ENCODE data around the gene NHLRC4. TPM values are rescaled to one million over a fixed set of nuclear protein-coding genes. Genes with fewer than 3 reads are reported as not detected.

Gene NHLRC4
- total and polyA plus RNA-seq, 2 of the 4 experiments (the other 2 are of a cell fraction): 0.72 to 0.84 TPM

DNA sequence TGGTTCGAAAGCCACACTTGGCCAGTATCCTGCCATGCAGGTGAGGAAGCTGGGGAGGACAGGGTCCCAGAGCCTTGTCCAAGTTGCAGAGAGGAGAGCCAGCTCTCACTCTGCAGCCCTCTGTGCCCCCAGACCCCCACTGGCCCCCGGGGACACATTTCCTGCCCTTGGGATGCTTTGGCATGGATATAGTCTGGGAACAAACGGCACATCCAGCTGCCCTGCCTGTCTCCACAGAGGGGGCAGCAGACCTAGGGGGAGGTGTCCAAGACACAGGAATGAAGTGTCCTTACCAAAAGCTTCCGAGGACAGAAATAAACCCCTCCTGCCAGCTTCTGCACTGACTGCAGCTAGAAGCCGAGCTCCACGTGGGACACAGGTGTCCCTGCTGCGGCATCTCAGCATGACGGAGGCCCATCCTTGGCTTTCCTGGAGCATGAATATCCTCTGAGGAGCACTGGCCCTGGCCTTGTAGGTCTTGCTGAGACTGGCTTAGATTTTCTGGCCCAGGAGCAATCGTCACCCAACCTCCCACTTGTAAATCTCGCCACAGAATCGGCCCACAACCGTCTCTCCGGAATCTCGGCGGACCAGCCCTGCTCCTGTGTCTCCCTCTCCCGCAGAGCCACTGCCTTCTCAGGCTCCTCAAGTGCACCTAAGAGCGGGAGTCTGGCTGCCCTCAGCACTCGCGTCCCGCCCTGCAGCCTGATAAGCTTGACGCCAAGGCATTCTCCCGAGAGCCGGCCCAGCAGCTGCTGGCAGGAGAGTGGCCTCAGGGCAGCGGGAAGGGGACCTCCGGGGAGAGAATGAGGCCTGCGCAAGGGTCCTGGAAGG lies 40.4 kb upstream of the NHLRC4 start:
- H2BK20ac ChIP-seq (ENCODE audit: low read depth, low read length): no peak overlapping the region
- H2AK9ac ChIP-seq (replicated peaks; ENCODE audit: low read depth, low read length, poor library complexity): peak overlapping the region; percentile 92
- H3K27me3 ChIP-seq (ENCODE audit: control insufficient read depth, insufficient read depth, low read length): no peaks in the 10 kb centered on the region
- H2AFZ ChIP-seq (replicated peaks; ENCODE audit: low read length, poor library complexity): peak overlapping the region; percentile 95
- dilution Hi-C loops (cut with HindIII; ENCODE audit: low sequenced_read_pairs, unreplicated experiment) (no loop called here), intact Hi-C loops (cut with micrococcal nuclease) (loop anchor here (2.0 to 5.0 kb wide), 3 partner anchors 102 to 124 kb away; partner anchors contain the start of genes DECR2, METTL26 and RAB11FIP3), in situ Hi-C loops (cut with MboI; ENCODE audit: low sequenced_read_pairs) (no loop called here)
- peak overlapping the region; percentile 98 for H3K4me2 ChIP-seq (ENCODE audit: low read depth, low read length)
- H3K36me3 ChIP-seq (ENCODE audit: control insufficient read depth, insufficient read depth, low read length): peaks cover 8% of the 10 kb centered on the region; the same call in 1 of the 2 replicates
- peak overlapping the region; percentile 94 for H3K4ac ChIP-seq (ENCODE audit: low read depth, low read length)
- peak overlapping the region; percentile 56 for H4K5ac ChIP-seq (ENCODE audit: low read depth, low read length)
- H3K79me1 ChIP-seq (ENCODE audit: low read depth in 1 of 2, low read length in 2 of 2): peaks cover 8 to 67% of the 10 kb centered on the region in 2 experiments; a peak in 2 of 4 replicates
- peak overlapping the region; percentile 86 for H2BK5ac ChIP-seq (ENCODE audit: low read depth, low read length, poor library complexity, severe bottlenecking)
- H3K9me3 ChIP-seq (ENCODE audit: control insufficient read depth, insufficient read depth, low read length): no peaks in the 10 kb centered on the region
- H2AK5ac ChIP-seq (ENCODE audit: low read depth, low read length): peak overlapping the region; percentile 91
- DNase-seq: peak; percentile 40
- H4K91ac ChIP-seq (ENCODE audit: insufficient read depth, low read depth, low read length): peak overlapping the region; percentile 86
- peak overlapping the region; percentile 89 for H3K4me3 ChIP-seq (ENCODE audit: insufficient read depth, low read depth, low read length)
- peak; percentile 28; the same call in 1 of the 2 replicates for TF ChIP-seq MXI1 (IDR thresholded peaks at IDR 0.05; ENCODE audit: borderline replicate concordance, low read depth, low read length)
- TF ChIP-seq MAFK (IDR thresholded peaks at IDR 0.05; ENCODE audit: low read depth, low read length): no peak
- TF ChIP-seq POLR2A (IDR thresholded peaks at IDR 0.05; ENCODE audit: low read depth, low read length): peak; percentile 13
- TF ChIP-seq, protein P1, sequence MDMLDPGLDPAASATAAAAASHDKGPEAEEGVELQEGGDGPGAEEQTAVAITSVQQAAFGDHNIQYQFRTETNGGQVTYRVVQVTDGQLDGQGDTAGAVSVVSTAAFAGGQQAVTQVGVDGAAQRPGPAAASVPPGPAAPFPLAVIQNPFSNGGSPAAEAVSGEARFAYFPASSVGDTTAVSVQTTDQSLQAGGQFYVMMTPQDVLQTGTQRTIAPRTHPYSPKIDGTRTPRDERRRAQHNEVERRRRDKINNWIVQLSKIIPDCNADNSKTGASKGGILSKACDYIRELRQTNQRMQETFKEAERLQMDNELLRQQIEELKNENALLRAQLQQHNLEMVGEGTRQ (IDR thresholded peaks at IDR 0.05; ENCODE audit: low read depth, low read length): no peak
- no peak for TF ChIP-seq CHD1 (IDR thresholded peaks at IDR 0.05; ENCODE audit: low read depth, low read length)
- peak overlapping the region; percentile 87 for H3K23ac ChIP-seq (ENCODE audit: low read depth, low read length)
- H3K9me1 ChIP-seq (ENCODE audit: insufficient read depth, low read length): peaks cover 3% of the 10 kb centered on the region; the same call in 1 of the 2 replicates
- CTCF ChIA-PET: no interaction called here
- peaks cover 21% of the 10 kb centered on the region for H3K4me1 ChIP-seq (ENCODE audit: control insufficient read depth, insufficient read depth, low read length)
- ATAC-seq (ENCODE audit: low read depth): peak; percentile 0
- H3K18ac ChIP-seq (ENCODE audit: low read depth, low read length): no peak overlapping the region; the same call in 1 of the 2 replicates
- WGBS, 2 experiments (ENCODE audit: extremely low coverage in 2 of 2, insufficient read length in 1 of 2): 13% methylated on average over 13 of the region's 26 CpGs; no CpG with 5 or more reads in 1 of the 2 experiments
- no peak overlapping the region for H2BK15ac ChIP-seq (ENCODE audit: low read depth, low read length)
- POLR2A ChIA-PET (ENCODE audit: unreplicated experiment): no interaction called here
- H3K27ac ChIP-seq (ENCODE audit: insufficient read depth, low read length): peak overlapping the region; percentile 94
- H4K8ac ChIP-seq (ENCODE audit: low read depth in 2 of 2, low read length in 2 of 2): peak overlapping the region; percentile 56 to 87
- BruUV-seq (replicated peaks): no TSS peak
- no peak overlapping the region for H2BK120ac ChIP-seq (ENCODE audit: low read depth, low read length)
- H3K56ac ChIP-seq (ENCODE audit: extremely low read depth, insufficient read depth, low read length): peak overlapping the region; percentile 63
- H4K20me1 ChIP-seq (ENCODE audit: insufficient read depth, low read length): peaks cover 68% of the 10 kb centered on the region
- H3K9ac ChIP-seq (ENCODE audit: low read depth, low read length): peak overlapping the region; percentile 87
- H3K14ac ChIP-seq (replicated peaks; ENCODE audit: low read depth, low read length): peak overlapping the region; percentile 88
